SK-N-SH treated with all-trans-retinoic acid at 6 μM for 48 hours (cell line): ENCODE data around the gene RASD2.

Experiments used
- ATAC-seq: fragments of 200-7000 bp; cut with Tn5 transposase; 3 replicates; pipeline ENCODE4 v1.9.1; 2020; ENCODE audit warnings: mild to moderate bottlenecking, moderate library complexity
- BACH2 ChIP-seq: fragments of 250-450 bp; sonication (Bioruptor Pico); IDR thresholded peaks from 2 replicates; pipeline ENCODE4 v1.9.0; 2021; ENCODE audit warnings: mild to moderate bottlenecking, borderline replicate concordance
- CSDC2 ChIP-seq: fragments of 250-450 bp; sonication (Bioruptor Pico); IDR thresholded peaks from 2 replicates; pipeline ENCODE4 v1.5.0; 2020; ENCODE audit warnings: mild to moderate bottlenecking, moderate library complexity
- CSRNP3 ChIP-seq: fragments of 250-450 bp; sonication (Bioruptor Pico); IDR thresholded peaks from 2 replicates; pipeline ENCODE4 v1.5.1; 2021; ENCODE audit warnings: mild to moderate bottlenecking, moderate library complexity
- ESRRG ChIP-seq: fragments of 250-450 bp; sonication (Bioruptor Pico); IDR thresholded peaks from 2 replicates; pipeline ENCODE4 v1.6.1; 2021; ENCODE audit warnings: mild to moderate bottlenecking
- GLIS3 ChIP-seq: fragments of 250-450 bp; sonication (Bioruptor Pico); IDR thresholded peaks from 2 replicates; pipeline ENCODE4 v1.5.0; 2020; ENCODE audit warnings: mild to moderate bottlenecking, moderate library complexity
- ISL1 ChIP-seq: fragments of 250-450 bp; sonication (Bioruptor Pico); IDR thresholded peaks from 2 replicates; pipeline ENCODE4 v2.1.2; 2022; ENCODE audit warnings: mild to moderate bottlenecking, moderate library complexity
- OSR1 ChIP-seq: fragments of 250-450 bp; sonication (Bioruptor Pico); IDR thresholded peaks from 2 replicates; pipeline ENCODE4 v1.8.0; 2022; ENCODE audit warnings: moderate library complexity, mild to moderate bottlenecking, inconsistent platforms
- PATZ1 ChIP-seq: fragments of 250-450 bp; sonication (Bioruptor Pico); IDR thresholded peaks from 2 replicates; pipeline ENCODE4 v1.8.0; 2020; ENCODE audit warnings: mild to moderate bottlenecking, moderate library complexity, borderline replicate concordance
- PPARA ChIP-seq: fragments of 250-450 bp; sonication (Bioruptor Pico); IDR thresholded peaks from 2 replicates; pipeline ENCODE4 v1.5.0; 2020; ENCODE audit warnings: mild to moderate bottlenecking, borderline replicate concordance
- RARB ChIP-seq: fragments of 250-450 bp; sonication (Bioruptor Pico); IDR thresholded peaks from 2 replicates; pipeline ENCODE4 v1.8.0; 2021; ENCODE audit warnings: mild to moderate bottlenecking, moderate library complexity
- SNAI2 ChIP-seq: fragments of 250-450 bp; sonication (Bioruptor Pico); IDR thresholded peaks from 2 replicates; pipeline ENCODE4 v1.5.0; 2020; ENCODE audit warnings: mild to moderate bottlenecking, moderate library complexity
- TCF4 ChIP-seq: fragments of 250-450 bp; sonication (Bioruptor Pico); IDR thresholded peaks from 2 replicates; pipeline ENCODE4 v1.8.0; 2021; ENCODE audit warnings: mild to moderate bottlenecking, moderate library complexity, borderline replicate concordance
- TOX ChIP-seq: fragments of 250-450 bp; sonication (Bioruptor Pico); IDR thresholded peaks from 2 replicates; pipeline ENCODE4 v1.8.0; 2021; ENCODE audit warnings: mild to moderate bottlenecking, moderate library complexity, borderline replicate concordance
- ZC3H10 ChIP-seq: fragments of 250-450 bp; sonication (Bioruptor Pico); IDR thresholded peaks from 2 replicates; pipeline ENCODE4 v1.5.1; 2021; ENCODE audit warnings: mild to moderate bottlenecking, moderate library complexity
- ZFP30 ChIP-seq: fragments of 450-650 bp; formaldehyde crosslinking; IDR thresholded peaks from 2 replicates; pipeline ENCODE4 v1.5.0; 2022; ENCODE audit warnings: mild to moderate bottlenecking, moderate library complexity
- ZNF565 ChIP-seq: fragments of 450-650 bp; formaldehyde crosslinking; conservative IDR thresholded peaks from 2 replicates; pipeline ENCODE4 v1.5.0; 2020; ENCODE audit warnings: low read depth, mild to moderate bottlenecking, moderate library complexity
- ZNF70 ChIP-seq: fragments of 450-650 bp; formaldehyde crosslinking; IDR thresholded peaks from 2 replicates; pipeline ENCODE4 v1.5.0; 2020; ENCODE audit warnings: mild to moderate bottlenecking, moderate library complexity
- ZNF8 ChIP-seq: fragments of 450-650 bp; formaldehyde crosslinking; IDR thresholded peaks from 2 replicates; pipeline ENCODE4 v1.5.0; 2020; ENCODE audit warnings: mild to moderate bottlenecking, moderate library complexity
- TF ChIP-seq, protein P1 (sequence below): fragments of 250-450 bp; sonication (Bioruptor Pico); IDR thresholded peaks from 2 replicates; pipeline ENCODE4 v1.5.0; 2020; ENCODE audit warnings: mild to moderate bottlenecking, moderate library complexity

The RASD2 gene

GRCh38 chr22:35592418-35592967, 51.9 kb downstream of the RASD2 start:
- TF ChIP-seq TCF4 (CRISPR knock-in tag): no peak
- TF ChIP-seq BACH2: no peak
- TF ChIP-seq ZNF8 (CRISPR knock-in tag): no peak
- no peak for TF ChIP-seq ZC3H10 (CRISPR knock-in tag)
- no peak for TF ChIP-seq RARB (CRISPR knock-in tag)
- ATAC-seq: peak; percentile 63

DNA sequence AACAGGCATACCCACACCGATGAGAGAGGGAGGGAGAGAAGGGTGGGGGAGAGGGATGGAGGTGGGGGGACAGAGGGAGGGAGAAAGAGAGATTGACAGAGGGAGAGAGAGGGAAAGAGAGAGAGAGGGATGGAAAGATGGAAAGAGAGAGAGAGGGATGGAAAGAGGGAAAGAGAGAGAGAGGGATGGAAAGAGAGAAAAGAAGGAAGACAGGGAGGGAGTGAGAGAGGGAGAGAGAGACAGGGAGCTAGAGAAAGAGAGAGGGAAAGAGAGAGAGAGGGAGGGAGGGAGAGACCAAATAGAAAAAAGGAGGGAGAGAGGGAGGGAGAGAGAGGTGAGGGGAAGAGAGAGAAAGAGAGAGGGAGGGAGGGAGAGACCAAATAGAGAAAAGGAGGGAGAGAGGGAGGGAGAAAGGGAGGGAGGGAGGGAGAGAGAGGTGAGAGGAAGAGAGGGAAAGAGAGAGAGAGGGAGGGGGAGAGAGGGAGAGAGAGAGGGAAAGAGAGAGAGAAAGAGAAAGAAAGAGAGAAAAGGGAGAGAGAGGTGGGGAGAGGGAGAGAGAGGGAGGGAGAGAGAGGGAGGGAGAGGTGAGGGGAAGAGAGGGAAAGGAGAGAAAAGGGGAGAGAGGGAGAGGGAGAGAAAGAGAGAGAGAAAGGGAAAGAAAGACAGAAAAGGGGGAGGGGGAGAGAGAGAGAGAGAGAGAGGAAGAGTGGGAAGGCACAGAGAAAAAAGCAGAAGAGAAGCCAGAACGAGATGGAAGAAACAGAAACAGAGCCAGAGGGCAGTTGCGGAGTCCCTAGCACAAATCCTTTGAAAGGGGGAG, 52.6 kb downstream of the RASD2 start:
- TF ChIP-seq CSDC2: no peak
- TF ChIP-seq GLIS3 (CRISPR knock-in tag): no peak
- no peak for TF ChIP-seq ISL1 (CRISPR knock-in tag)
- no peak for TF ChIP-seq TOX (CRISPR knock-in tag)
- TF ChIP-seq BACH2: no peak
- no peak for TF ChIP-seq RARB (CRISPR knock-in tag)
- no peak for TF ChIP-seq SNAI2 (CRISPR knock-in tag)
- TF ChIP-seq ZNF565 (CRISPR knock-in tag): no peak
- TF ChIP-seq ZNF70 (CRISPR knock-in tag): no peak
- TF ChIP-seq, protein P1, sequence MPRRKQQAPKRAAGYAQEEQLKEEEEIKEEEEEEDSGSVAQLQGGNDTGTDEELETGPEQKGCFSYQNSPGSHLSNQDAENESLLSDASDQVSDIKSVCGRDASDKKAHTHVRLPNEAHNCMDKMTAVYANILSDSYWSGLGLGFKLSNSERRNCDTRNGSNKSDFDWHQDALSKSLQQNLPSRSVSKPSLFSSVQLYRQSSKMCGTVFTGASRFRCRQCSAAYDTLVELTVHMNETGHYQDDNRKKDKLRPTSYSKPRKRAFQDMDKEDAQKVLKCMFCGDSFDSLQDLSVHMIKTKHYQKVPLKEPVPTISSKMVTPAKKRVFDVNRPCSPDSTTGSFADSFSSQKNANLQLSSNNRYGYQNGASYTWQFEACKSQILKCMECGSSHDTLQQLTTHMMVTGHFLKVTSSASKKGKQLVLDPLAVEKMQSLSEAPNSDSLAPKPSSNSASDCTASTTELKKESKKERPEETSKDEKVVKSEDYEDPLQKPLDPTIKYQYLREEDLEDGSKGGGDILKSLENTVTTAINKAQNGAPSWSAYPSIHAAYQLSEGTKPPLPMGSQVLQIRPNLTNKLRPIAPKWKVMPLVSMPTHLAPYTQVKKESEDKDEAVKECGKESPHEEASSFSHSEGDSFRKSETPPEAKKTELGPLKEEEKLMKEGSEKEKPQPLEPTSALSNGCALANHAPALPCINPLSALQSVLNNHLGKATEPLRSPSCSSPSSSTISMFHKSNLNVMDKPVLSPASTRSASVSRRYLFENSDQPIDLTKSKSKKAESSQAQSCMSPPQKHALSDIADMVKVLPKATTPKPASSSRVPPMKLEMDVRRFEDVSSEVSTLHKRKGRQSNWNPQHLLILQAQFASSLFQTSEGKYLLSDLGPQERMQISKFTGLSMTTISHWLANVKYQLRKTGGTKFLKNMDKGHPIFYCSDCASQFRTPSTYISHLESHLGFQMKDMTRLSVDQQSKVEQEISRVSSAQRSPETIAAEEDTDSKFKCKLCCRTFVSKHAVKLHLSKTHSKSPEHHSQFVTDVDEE (CRISPR knock-in tag): no peak
- no peak for TF ChIP-seq OSR1 (CRISPR knock-in tag)
- TF ChIP-seq PPARA (CRISPR knock-in tag): no peak
- no peak for TF ChIP-seq ZFP30 (CRISPR knock-in tag)
- TF ChIP-seq ESRRG (CRISPR knock-in tag): no peak
- no peak for TF ChIP-seq TCF4 (CRISPR knock-in tag)
- TF ChIP-seq CSRNP3 (CRISPR knock-in tag): no peak
- TF ChIP-seq ZC3H10 (CRISPR knock-in tag): no peak
- TF ChIP-seq ZNF8 (CRISPR knock-in tag): no peak
- no peak for TF ChIP-seq PATZ1 (CRISPR knock-in tag)
- no peak for ATAC-seq

DNA sequence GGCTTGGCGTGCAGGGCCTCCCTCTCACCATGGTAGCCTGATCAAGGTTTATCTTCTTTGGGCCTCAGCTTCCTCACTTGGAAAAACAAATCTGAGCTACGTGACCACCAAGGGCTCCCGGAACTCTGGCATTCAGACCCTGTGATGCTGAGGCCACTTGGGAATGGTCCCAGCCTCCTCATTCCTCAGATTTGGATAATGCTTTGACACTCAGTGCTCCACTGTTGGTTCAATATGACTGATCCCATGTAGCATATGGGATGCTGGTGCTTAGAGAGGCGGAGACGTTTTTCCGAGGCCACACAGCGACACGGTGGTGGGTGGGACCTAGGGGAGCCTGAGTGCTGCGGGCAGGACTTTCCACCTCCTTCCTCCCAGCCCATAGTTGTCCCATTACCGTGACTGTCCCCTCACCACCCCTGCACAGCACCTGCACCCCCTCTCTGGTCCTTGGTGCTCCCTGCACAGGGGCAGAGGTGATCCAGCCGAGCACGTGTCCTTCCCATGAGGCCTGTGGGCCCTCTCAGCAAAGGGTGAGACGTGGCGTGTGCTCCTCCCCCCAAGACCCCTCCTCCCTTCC, 53.4 kb downstream of the RASD2 start:
- ATAC-seq: no peak

More for the DNA sequence above, 53.4 kb downstream of the RASD2 start:
- TF ChIP-seq ZNF70 (CRISPR knock-in tag): no peak
- no peak for TF ChIP-seq CSRNP3 (CRISPR knock-in tag)
- no peak for TF ChIP-seq GLIS3 (CRISPR knock-in tag)
- no peak for TF ChIP-seq PATZ1 (CRISPR knock-in tag)
- TF ChIP-seq ESRRG (CRISPR knock-in tag): no peak
- no peak for TF ChIP-seq ISL1 (CRISPR knock-in tag)
- TF ChIP-seq, protein P1 (CRISPR knock-in tag): no peak
- TF ChIP-seq SNAI2 (CRISPR knock-in tag): no peak
- no peak for TF ChIP-seq OSR1 (CRISPR knock-in tag)
